ENCODE measurements around the gene AKT3. TPM values are rescaled to one million over a fixed set of nuclear protein-coding genes. Genes with fewer than 3 reads are reported as not detected.

Gene AKT3
- total RNA-seq, 3 donors from 2014 or later (not counting 1 experiment from before 2014, with no cell fraction given): 135 to 157 (median 136) TPM

GRCh38 chr1:243580072-243580471 is 270.0 kb downstream of the AKT3 start:
- Mint-ChIP-seq H3K36me3 (peaks cover 18% of the 10 kb centered on the region), H3K4me3 (no peak overlapping the region), H3K27ac (no peak overlapping the region), H3K27me3 (ENCODE audit: low read depth in 2 of 2) (no peaks in the 10 kb centered on the region), H3K4me1 (peaks cover 32 to 40% of the 10 kb centered on the region in 2 donors), H3K9me3 (peaks cover 0 to 2% of the 10 kb centered on the region in 2 donors)
- intact Hi-C loops (cut with micrococcal nuclease): no loop called here
- DNase-seq (no peak), ATAC-seq (no peak)
- WGBS (ENCODE audit: insufficient coverage): 79% methylated on average over 5 of the region's 5 CpGs
- Histone ChIP-seq H3K27me3 (ENCODE audit: control insufficient read depth, insufficient read depth, low read length) (no peaks in the 10 kb centered on the region), H3K4me3 (ENCODE audit: low read length) (no peak overlapping the region), H3K4me1 (ENCODE audit: control insufficient read depth, insufficient read depth, low read length) (no peaks in the 10 kb centered on the region), H3K9me3 (ENCODE audit: control insufficient read depth, insufficient read depth, low read length) (peaks cover 3% of the 10 kb centered on the region), H3K27ac (ENCODE audit: low read length) (no peak overlapping the region), H3K36me3 (ENCODE audit: control insufficient read depth, insufficient read depth, low read length) (peaks cover 4% of the 10 kb centered on the region)
- TF ChIP-seq, protein P1, sequence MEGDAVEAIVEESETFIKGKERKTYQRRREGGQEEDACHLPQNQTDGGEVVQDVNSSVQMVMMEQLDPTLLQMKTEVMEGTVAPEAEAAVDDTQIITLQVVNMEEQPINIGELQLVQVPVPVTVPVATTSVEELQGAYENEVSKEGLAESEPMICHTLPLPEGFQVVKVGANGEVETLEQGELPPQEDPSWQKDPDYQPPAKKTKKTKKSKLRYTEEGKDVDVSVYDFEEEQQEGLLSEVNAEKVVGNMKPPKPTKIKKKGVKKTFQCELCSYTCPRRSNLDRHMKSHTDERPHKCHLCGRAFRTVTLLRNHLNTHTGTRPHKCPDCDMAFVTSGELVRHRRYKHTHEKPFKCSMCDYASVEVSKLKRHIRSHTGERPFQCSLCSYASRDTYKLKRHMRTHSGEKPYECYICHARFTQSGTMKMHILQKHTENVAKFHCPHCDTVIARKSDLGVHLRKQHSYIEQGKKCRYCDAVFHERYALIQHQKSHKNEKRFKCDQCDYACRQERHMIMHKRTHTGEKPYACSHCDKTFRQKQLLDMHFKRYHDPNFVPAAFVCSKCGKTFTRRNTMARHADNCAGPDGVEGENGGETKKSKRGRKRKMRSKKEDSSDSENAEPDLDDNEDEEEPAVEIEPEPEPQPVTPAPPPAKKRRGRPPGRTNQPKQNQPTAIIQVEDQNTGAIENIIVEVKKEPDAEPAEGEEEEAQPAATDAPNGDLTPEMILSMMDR (IDR thresholded peaks at IDR 0.05): no peak

DNA sequence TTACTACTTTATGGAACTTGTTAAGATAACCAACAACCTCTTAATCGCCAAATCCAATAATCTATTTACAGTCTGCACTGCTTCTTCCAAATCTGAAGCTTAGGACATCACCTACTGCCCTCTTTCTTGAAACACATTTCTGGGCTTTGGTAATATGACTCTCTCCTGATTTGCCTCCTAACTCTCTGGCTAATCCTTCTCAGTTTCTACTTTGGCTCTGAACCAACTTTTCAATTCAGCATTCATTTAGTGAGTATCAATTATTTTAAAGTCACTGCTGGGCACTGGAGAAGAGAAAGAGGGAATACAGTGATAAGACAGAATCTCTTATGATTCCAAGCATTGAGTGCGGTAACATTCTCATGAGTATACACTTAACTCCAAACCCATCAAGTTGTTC is 275.0 kb downstream of the AKT3 start:
- ATAC-seq: no peak
- no peaks in the 10 kb centered on the region for H3K27me3 ChIP-seq (ENCODE audit: control insufficient read depth, insufficient read depth, low read length)
- no peaks in the 10 kb centered on the region for H3K4me1 ChIP-seq (ENCODE audit: control insufficient read depth, insufficient read depth, low read length)
- H3K4me1 Mint-ChIP-seq: peaks cover 15 to 36% of the 10 kb centered on the region in 2 donors
- H3K4me3 ChIP-seq (ENCODE audit: low read length): no peak overlapping the region
- H3K9me3 ChIP-seq (ENCODE audit: control insufficient read depth, insufficient read depth, low read length): no peaks in the 10 kb centered on the region
- TF ChIP-seq, protein P1 (IDR thresholded peaks at IDR 0.05): no peak
- DNase-seq: no peak
- intact Hi-C loops (cut with micrococcal nuclease): no loop called here
- peaks cover 17% of the 10 kb centered on the region for H3K36me3 ChIP-seq (ENCODE audit: control insufficient read depth, insufficient read depth, low read length)
- no peak overlapping the region for H3K27ac ChIP-seq (ENCODE audit: low read length)
- no peaks in the 10 kb centered on the region for H3K27me3 Mint-ChIP-seq (ENCODE audit: low read depth in 2 of 2)
- no peak overlapping the region for H3K27ac Mint-ChIP-seq
- no peak overlapping the region for H3K4me3 Mint-ChIP-seq
- no peaks in the 10 kb centered on the region for H3K36me3 Mint-ChIP-seq
- 100% methylated on average over 1 of the region's 2 CpGs for WGBS (ENCODE audit: insufficient coverage)
- no peaks in the 10 kb centered on the region for H3K9me3 Mint-ChIP-seq

GRCh38 chr1:243572940-243573339 is 277.1 kb downstream of the AKT3 start:
- H3K9me3 ChIP-seq (ENCODE audit: control insufficient read depth, insufficient read depth, low read length): no peaks in the 10 kb centered on the region
- H3K27ac ChIP-seq (ENCODE audit: low read length): no peak overlapping the region
- TF ChIP-seq, protein P1 (IDR thresholded peaks at IDR 0.05): no peak
- no peaks in the 10 kb centered on the region for H3K27me3 ChIP-seq (ENCODE audit: control insufficient read depth, insufficient read depth, low read length)
- DNase-seq (no peak), ATAC-seq (no peak)
- peaks cover 12 to 26% of the 10 kb centered on the region in 2 donors for H3K4me1 Mint-ChIP-seq
- no peaks in the 10 kb centered on the region for H3K4me1 ChIP-seq (ENCODE audit: control insufficient read depth, insufficient read depth, low read length)
- H3K4me3 Mint-ChIP-seq: no peak overlapping the region
- H3K36me3 Mint-ChIP-seq: no peaks in the 10 kb centered on the region
- no peak overlapping the region for H3K4me3 ChIP-seq (ENCODE audit: low read length)
- peaks cover 18% of the 10 kb centered on the region for H3K36me3 ChIP-seq (ENCODE audit: control insufficient read depth, insufficient read depth, low read length)
- H3K27ac Mint-ChIP-seq: no peak overlapping the region
- H3K9me3 Mint-ChIP-seq: no peaks in the 10 kb centered on the region
- intact Hi-C loops (cut with micrococcal nuclease): no loop called here
- no peaks in the 10 kb centered on the region for H3K27me3 Mint-ChIP-seq (ENCODE audit: low read depth in 2 of 2)
- 95% methylated on average over 6 of the region's 7 CpGs for WGBS (ENCODE audit: insufficient coverage)

GRCh38 chr1:243568793-243569192 is 281.2 kb downstream of the AKT3 start:
- Histone ChIP-seq H3K36me3 (ENCODE audit: control insufficient read depth, insufficient read depth, low read length) (peaks cover 15% of the 10 kb centered on the region), H3K9me3 (ENCODE audit: control insufficient read depth, insufficient read depth, low read length) (no peaks in the 10 kb centered on the region), H3K4me3 (ENCODE audit: low read length) (no peak overlapping the region), H3K27ac (ENCODE audit: low read length) (no peak overlapping the region), H3K4me1 (ENCODE audit: control insufficient read depth, insufficient read depth, low read length) (no peaks in the 10 kb centered on the region), H3K27me3 (ENCODE audit: control insufficient read depth, insufficient read depth, low read length) (no peaks in the 10 kb centered on the region)
- intact Hi-C loops (cut with micrococcal nuclease): no loop called here
- no peak overlapping the region for H3K4me3 Mint-ChIP-seq
- TF ChIP-seq, protein P1 (IDR thresholded peaks at IDR 0.05): no peak
- H3K36me3 Mint-ChIP-seq: no peaks in the 10 kb centered on the region
- no peak for DNase-seq
- no peak for ATAC-seq
- peaks cover 3 to 5% of the 10 kb centered on the region in 2 donors for H3K4me1 Mint-ChIP-seq
- H3K27ac Mint-ChIP-seq: no peak overlapping the region
- H3K9me3 Mint-ChIP-seq: no peaks in the 10 kb centered on the region
- no peaks in the 10 kb centered on the region for H3K27me3 Mint-ChIP-seq (ENCODE audit: low read depth in 2 of 2)
- WGBS (ENCODE audit: insufficient coverage): 100% methylated on average over 4 of the region's 4 CpGs
